A375 (cell line): Measurements from ENCODE around the gene PJVK. TPM values are rescaled to one million over a fixed set of nuclear protein-coding genes. Genes with fewer than 3 reads are reported as not detected.

Experiments used
- total RNA-seq: library from RNA; depleted of rRNA; stranded (reverse); fragments of >200 nt; shearing (Covaris generic); gene quantifications from 2 replicates; pipeline ENCODE4 v1.2.3, GENCODE V29; 2014; rRNA removed

Gene PJVK, protein sequence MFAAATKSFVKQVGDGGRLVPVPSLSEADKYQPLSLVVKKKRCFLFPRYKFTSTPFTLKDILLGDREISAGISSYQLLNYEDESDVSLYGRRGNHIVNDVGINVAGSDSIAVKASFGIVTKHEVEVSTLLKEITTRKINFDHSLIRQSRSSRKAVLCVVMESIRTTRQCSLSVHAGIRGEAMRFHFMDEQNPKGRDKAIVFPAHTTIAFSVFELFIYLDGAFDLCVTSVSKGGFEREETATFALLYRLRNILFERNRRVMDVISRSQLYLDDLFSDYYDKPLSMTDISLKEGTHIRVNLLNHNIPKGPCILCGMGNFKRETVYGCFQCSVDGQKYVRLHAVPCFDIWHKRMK
- total RNA-seq: 1.4 and 1.6 TPM in 2 replicates

DNA sequence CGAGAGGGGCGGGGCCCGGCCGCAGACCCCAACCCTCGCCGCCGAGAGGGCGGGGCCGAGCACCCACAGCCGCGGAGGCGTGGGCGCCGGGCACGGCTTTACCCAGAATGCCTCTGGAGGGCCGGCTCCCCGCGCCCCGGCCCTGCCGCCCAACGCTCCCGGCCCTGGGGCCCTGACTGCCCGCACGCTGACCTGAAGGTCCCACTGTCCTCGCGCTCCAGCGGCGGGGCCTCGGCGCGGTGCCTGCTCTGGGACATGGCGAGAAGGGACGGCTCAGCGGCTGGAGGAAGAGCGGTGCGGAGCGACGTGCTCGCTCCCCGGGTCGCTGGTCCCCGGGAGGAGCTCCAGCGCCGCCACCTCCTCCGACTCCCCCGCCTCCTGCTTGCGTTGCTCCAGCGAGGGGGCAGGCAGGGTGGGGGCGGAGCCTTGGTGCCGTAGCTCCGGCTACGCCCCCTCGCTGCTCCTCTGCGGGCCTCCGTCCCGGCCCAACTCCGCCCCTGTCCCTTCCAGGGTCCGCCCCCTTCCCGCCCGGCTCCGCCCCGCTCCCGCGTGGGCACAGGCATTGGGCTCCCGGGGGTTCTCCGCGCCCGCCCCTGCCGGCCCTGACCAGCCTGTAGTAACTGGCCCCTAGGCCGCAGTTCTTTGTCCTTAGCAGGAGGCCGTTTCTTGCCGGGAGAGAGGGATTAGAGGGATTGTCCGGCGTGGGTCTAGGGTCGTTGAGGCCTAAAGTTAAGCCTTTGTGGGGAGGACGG, at the start of gene PJVK, which contains the start of gene PRKRA:
Gene PJVK, plus strand, starts transcription at position 605 of the 752 bp plus-strand sequence. CDS start 2,032 bp downstream, outside the sequence.
Gene PRKRA, minus strand, starts transcription at position 402 of the 752 bp plus-strand sequence. Its CDS starts 145 bp downstream, at position 257.

DNA sequence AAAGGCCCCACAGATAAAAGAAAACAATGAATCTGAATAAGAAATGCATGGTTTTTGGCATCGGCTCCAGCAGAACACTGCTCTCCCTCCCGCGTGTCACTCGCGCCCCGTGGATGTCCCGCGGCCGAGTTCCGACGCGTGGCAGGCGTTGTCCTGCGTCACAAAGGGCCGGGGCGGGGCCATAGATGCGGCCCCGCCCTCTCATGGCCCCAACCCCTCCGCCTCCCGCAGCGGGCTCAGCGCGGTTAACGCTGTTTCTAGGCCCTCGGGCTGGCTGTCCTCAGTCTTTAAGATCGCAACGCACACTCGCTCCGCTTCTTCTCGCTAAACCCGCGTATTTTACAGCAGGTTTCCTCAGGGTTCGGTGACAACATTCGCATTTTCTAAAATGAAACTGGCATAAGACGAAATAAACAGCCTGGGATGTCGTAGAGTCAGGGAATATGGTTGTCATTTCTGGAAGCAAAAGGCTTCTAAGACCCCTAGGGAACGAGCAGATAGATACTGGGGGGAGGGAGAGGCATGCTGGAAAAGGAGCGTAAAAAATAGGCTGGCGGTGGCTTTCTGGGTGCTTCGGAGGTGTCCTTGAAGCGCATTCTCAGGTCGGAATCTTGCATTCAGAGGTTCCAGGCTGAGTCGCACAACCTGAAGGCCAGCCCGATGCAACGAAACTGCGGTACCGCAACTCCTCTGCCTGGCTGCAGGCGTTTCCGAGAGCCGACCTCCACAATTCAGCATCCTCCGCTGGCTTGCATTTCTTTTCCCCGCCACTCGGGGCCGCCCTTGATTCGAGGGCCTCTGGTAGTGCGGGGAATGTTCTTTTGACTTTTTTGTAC, 27.5 kb downstream of the PJVK start, which contains the start of gene FKBP7:
Gene FKBP7, minus strand, starts transcription at position 162 of the 836 bp plus-strand sequence. Its CDS starts 101 bp downstream, at position 61.

DNA sequence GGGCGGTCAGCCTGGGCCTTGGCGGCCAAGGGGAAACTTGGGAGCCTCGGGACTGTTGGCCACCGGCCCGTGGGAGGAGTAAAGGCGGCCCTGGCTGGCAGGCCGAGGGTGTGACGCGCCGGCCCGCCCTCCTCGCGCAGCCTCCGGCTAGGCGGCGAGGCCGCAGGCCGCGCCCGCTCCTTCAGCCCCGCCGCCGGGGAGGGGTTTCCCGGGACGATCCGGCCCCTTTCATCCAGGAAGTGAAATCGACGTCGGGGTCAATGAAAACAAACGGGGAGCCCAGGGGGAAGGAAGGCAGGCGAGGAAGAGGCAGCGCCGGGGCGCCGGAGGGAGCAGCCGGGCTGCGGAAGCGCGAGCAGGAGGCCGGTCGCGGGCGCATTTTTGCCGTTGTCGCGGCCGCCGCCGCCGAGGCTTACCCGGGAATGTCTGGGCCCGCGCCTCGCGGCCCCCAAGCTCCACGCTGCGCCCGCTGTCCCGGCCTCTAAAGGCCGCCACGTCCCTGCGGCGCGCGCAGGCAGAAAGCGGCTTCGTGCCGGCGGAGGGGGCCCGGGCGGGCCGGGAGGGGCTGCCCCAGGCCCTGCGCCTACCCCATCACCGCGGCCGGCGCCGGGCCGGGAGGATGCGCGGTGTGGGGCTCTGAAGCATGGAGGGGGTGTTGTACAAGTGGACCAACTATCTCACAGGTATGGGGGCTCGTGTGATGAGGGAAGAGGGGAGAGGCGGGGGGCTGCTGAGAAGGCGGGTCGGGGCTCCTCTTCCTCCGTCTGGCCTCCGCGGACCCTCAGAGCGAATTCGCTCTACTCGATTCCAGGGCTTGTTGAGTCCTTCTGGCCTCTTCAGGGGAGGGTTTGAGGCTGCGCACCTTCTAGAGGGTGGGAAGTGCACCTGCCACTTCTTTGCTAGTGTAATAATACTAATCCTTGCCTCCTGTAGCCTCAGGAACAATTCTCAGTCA, 29.3 kb downstream of the PJVK start, which contains the start of gene PLEKHA3:
Gene PLEKHA3, plus strand, starts transcription at position 231 of the 955 bp plus-strand sequence. Its CDS starts 413 bp downstream, at position 644.

Other genes starting within 250 kb of the PJVK start
- 38.9 and 40.7 TPM in 2 replicates for gene PRKRA, start 203 bp upstream of the PJVK start, total RNA-seq
- 8.6 and 13.4 TPM in 2 replicates for gene FKBP7, start 27.2 kb downstream of the PJVK start, total RNA-seq
- gene PLEKHA3, start 29.1 kb downstream of the PJVK start, total RNA-seq: 11.8 and 27.0 TPM in 2 replicates